MCF 10A (cell line): Measurements from ENCODE around the gene KCNJ4. TPM values are rescaled to one million over a fixed set of nuclear protein-coding genes. Genes with fewer than 3 reads are reported as not detected.

ENCODE experiments used
- BruUV-seq: library from RNA; stranded (reverse); fragments of 400-500 nt; replicated peaks from 2 replicates; lab custom pipeline; 2021; lab: Mats Ljungman, UMichigan
- CTCF ChIA-PET: fragments of 300-600 bp; sonication (Branson Sonifier 250); formaldehyde crosslinking; extraction: SDS; loops from one replicate; lab custom pipeline; 2021; ENCODE audit warnings: antibody characterized with exemption, inconsistent platforms; lab: Yijun Ruan, JAX
- POLR2A ChIA-PET: fragments of 300-600, 350-650 bp; sonication (Branson Sonifier 250); formaldehyde crosslinking; extraction: SDS; loops from one replicate; lab custom pipeline; 2020; ENCODE audit warnings: antibody characterized with exemption, inconsistent platforms; lab: Yijun Ruan, JAX
- DNase-seq: peaks from one replicate; pipeline ENCODE4 v3.0.0-alpha.2; 2018; ENCODE audit not compliant: unreplicated experiment
- H3K27ac Mint-ChIP-seq: one replicate; pipeline ENCODE4 v1.8.0; 2022; ENCODE audit warnings: mild to moderate bottlenecking, low read depth, mixed read lengths; ENCODE audit not compliant: unreplicated experiment
- H3K27me3 Mint-ChIP-seq: one replicate; pipeline ENCODE4 v1.8.0; 2022; ENCODE audit warnings: mixed read lengths; ENCODE audit not compliant: insufficient read depth, unreplicated experiment
- H3K36me3 Mint-ChIP-seq: one replicate; pipeline ENCODE4 v1.8.0; 2022; ENCODE audit warnings: mild to moderate bottlenecking, moderate library complexity, mixed read lengths; ENCODE audit not compliant: insufficient read depth, unreplicated experiment
- H3K4me1 Mint-ChIP-seq: one replicate; pipeline ENCODE4 v1.8.0; 2022; ENCODE audit warnings: mixed read lengths; ENCODE audit not compliant: insufficient read depth, unreplicated experiment
- H3K4me3 Mint-ChIP-seq: one replicate; pipeline ENCODE4 v1.8.0; 2022; ENCODE audit warnings: mild to moderate bottlenecking, moderate library complexity, mixed read lengths; ENCODE audit not compliant: unreplicated experiment
- H3K9me3 Mint-ChIP-seq: one replicate; pipeline ENCODE4 v1.8.0; 2022; ENCODE audit warnings: mixed read lengths; ENCODE audit not compliant: unreplicated experiment
- intact Hi-C: fragments of 100-400 bp; cut with micrococcal nuclease; formaldehyde crosslinking; loops from 2 replicates; pipeline ENCODE4 v1.14.1; 2022
- total RNA-seq: library from RNA; stranded (reverse); gene quantifications from 2 replicates; pipeline ENCODE4 v1.2.3, GENCODE V29; 2022
- TF ChIP-seq, protein P1 (sequence below): fragments of 200-600 bp; IDR thresholded peaks from one replicate; pipeline ENCODE4 v1.8.0; 2022; ENCODE audit warnings: antibody characterized with exemption, mild to moderate bottlenecking; ENCODE audit not compliant: unreplicated experiment

KCNJ4 gene
- total RNA-seq, 1 experiment from 2014 or later, result not detected

DNA sequence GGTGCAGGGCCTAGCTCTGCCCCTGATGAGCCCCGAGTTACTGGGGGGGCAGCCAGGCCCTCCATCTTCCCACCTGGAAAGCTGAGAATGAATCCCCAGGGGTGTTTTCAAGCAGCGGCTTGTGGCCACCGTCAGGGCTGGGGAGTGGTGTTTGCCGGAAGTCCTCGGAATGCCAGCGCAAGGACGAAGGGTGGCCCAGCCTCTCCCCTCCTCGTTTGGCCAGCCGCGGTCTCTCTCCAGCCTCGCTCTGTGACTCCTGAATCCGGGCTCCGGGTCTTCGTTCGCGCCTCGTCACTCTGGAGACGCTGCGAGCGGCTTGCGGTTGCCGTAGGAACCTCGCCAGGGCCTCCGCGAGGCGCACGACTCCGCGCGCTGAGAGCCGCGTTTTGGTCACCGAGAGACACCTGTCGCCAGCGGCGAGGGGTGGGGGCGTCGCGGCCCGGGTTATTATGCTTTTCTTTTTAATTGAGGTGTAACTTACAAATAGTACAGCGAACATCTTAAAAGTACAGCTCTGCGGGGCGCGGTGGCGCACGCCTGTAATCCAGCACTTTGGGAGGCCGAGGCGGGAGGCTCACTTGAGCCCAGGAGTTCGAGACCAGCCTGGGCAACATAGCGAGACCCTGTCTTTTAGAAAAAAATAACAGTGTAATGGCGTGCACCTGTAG, 6.5 kb upstream of the KCNJ4 start:
- Mint-ChIP-seq H3K9me3 (no peaks in the 10 kb centered on the region), H3K36me3 (no peaks in the 10 kb centered on the region), H3K4me3 (peak overlapping the region; percentile 43), H3K27ac (no peak overlapping the region), H3K27me3 (peaks cover 24% of the 10 kb centered on the region), H3K4me1 (no peaks in the 10 kb centered on the region)
- CTCF ChIA-PET, result interaction anchor here (0.9 kb wide), 1 partner anchor 29 kb away, joined by 5 read pairs; no protein-coding TSS in a partner anchor
- TF ChIP-seq, protein P1, sequence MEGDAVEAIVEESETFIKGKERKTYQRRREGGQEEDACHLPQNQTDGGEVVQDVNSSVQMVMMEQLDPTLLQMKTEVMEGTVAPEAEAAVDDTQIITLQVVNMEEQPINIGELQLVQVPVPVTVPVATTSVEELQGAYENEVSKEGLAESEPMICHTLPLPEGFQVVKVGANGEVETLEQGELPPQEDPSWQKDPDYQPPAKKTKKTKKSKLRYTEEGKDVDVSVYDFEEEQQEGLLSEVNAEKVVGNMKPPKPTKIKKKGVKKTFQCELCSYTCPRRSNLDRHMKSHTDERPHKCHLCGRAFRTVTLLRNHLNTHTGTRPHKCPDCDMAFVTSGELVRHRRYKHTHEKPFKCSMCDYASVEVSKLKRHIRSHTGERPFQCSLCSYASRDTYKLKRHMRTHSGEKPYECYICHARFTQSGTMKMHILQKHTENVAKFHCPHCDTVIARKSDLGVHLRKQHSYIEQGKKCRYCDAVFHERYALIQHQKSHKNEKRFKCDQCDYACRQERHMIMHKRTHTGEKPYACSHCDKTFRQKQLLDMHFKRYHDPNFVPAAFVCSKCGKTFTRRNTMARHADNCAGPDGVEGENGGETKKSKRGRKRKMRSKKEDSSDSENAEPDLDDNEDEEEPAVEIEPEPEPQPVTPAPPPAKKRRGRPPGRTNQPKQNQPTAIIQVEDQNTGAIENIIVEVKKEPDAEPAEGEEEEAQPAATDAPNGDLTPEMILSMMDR, result no peak
- peak; percentile 78 for DNase-seq
- POLR2A ChIA-PET, result interaction anchor here (0.7 kb wide), 1 partner anchor 36 kb away, joined by 3 read pairs; no protein-coding TSS in a partner anchor
- BruUV-seq, result no TSS peak
- intact Hi-C loops, result no loop called here

DNA sequence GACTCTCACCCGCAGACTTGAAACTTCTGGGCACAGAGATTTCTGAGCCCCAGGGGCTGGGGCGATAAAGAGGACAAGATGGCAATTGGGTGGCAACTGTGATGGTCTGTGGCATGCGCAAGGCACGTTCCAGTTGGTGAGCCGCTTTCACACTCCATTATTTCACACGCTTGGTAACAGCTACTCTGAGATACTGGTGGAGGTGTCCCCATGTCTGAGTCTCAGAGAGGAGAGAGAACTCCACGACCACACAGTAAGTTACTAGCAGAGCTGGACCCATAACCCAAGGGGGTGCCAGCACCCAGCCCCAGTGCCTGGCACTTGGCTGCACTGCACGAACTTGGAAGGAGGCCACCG, 6.0 kb upstream of the KCNJ4 start:
- Mint-ChIP-seq H3K27ac (no peak overlapping the region), H3K36me3 (no peaks in the 10 kb centered on the region), H3K27me3 (peaks cover 29% of the 10 kb centered on the region), H3K4me3 (peak overlapping the region; percentile 43), H3K4me1 (no peaks in the 10 kb centered on the region), H3K9me3 (no peaks in the 10 kb centered on the region)
- intact Hi-C loops, result no loop called here
- ChIA-PET CTCF (no interaction called here), POLR2A (no interaction called here)
- TF ChIP-seq, protein P1, result no peak
- DNase-seq, result no peak
- BruUV-seq, result no TSS peak

DNA sequence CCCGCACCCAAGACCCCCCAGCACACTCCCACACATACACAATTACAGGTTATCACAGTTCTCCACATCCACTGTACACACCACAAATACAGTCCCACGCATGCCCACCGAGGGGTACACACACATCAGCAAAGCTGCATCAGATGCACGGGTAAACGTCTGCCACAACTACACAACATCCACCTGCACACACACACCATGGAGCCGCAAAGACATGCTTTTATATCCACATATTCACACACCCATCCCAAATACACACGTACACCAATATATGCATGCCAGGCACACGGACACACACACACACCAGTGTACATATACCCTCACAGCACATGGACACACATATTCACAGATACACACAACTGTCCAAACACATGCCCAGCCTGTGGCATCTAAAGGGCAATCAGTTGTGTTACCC, 5.4 kb upstream of the KCNJ4 start:
- intact Hi-C loops, result no loop called here
- Mint-ChIP-seq H3K27ac (no peak overlapping the region), H3K27me3 (peaks cover 35% of the 10 kb centered on the region), H3K9me3 (no peaks in the 10 kb centered on the region), H3K4me3 (no peak overlapping the region), H3K36me3 (no peaks in the 10 kb centered on the region), H3K4me1 (no peaks in the 10 kb centered on the region)
- CTCF ChIA-PET, result no interaction called here
- POLR2A ChIA-PET, result no interaction called here
- no TSS peak for BruUV-seq
- TF ChIP-seq, protein P1, result no peak
- DNase-seq, result no peak

DNA sequence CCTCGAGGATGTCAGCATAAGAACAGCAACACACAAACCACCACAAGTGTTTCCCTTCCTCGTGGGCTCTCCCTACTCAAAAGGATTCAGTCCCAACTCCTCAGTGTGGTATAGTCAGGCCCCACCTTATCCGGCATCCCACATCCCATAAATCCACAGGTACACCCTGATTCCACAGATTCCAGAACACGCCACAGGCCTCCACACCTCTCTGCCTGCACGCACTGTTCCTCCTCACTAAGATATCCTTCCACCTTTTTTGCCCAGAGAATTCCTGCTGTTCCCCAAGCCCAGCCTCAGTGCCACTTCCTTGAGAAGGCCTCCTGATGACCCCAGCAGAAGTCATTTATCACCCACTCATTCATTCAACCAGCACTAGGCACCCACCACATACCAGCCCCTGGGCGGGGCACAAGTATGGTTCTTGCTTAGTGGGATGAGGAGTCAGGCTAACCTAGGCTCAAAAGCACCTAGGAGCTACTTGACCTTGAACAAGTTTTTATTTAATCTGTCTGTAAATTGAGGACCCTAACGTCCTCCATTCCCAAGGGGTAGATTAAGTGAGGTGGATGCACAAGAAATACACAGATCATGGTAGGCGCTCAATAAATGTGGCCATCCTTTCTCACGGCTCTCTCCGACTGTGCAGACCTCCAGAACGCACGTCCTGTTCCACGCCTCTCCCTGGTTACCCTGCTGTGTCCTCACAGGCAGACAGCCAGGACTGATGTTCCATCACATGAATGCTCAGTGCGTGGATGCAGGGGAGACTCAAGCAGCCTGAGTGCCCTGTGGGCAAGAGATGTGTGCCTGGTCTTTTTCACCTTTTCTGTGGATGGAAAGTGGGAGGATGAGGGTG, 2.1 kb upstream of the KCNJ4 start:
- no TSS peak for BruUV-seq
- intact Hi-C loops, result no loop called here
- peak overlapping the region; percentile 56 for H3K4me3 Mint-ChIP-seq
- no peak overlapping the region for H3K27ac Mint-ChIP-seq
- ChIA-PET CTCF (no interaction called here), POLR2A (interaction anchor here (1.1 to 1.5 kb wide), 2 partner anchors 19 to 28 kb away, joined by 3 read pairs; no protein-coding TSS in a partner anchor)
- TF ChIP-seq, protein P1, result no peak
- no peaks in the 10 kb centered on the region for H3K36me3 Mint-ChIP-seq
- no peak for DNase-seq
- H3K9me3 Mint-ChIP-seq, result no peaks in the 10 kb centered on the region
- no peaks in the 10 kb centered on the region for H3K4me1 Mint-ChIP-seq
- H3K27me3 Mint-ChIP-seq, result peaks cover 58% of the 10 kb centered on the region
